KMS-11 (cell line): Measurements from ENCODE around the gene COL25A1.

Experiments
- H2AFZ ChIP-seq: fragments of 200-600 bp; sonication (generic); 2 replicates; pipeline ENCODE4 v1.6.1; 2016; ENCODE audit warnings: antibody characterized with exemption, mixed run types, low read depth
- H3K27ac ChIP-seq: fragments of 200-600 bp; sonication (generic); 2 replicates; pipeline ENCODE4 v1.6.1; 2016; ENCODE audit warnings: mild to moderate bottlenecking, mixed run types
- H3K27me3 ChIP-seq: fragments of 200-600 bp; sonication (generic); 2 replicates; pipeline ENCODE4 v1.6.1; 2017; ENCODE audit warnings: mild to moderate bottlenecking, low read depth, mixed run types, moderate library complexity; ENCODE audit not compliant: insufficient read depth
- H3K36me3 ChIP-seq: fragments of 200-600 bp; sonication (generic); 2 replicates; pipeline ENCODE4 v1.6.1; 2017; ENCODE audit warnings: mild to moderate bottlenecking, mixed run types; ENCODE audit not compliant: insufficient read depth
- H3K4me1 ChIP-seq: fragments of 200-600 bp; sonication (generic); 2 replicates; pipeline ENCODE4 v1.6.1; 2016; ENCODE audit warnings: mild to moderate bottlenecking, low read depth, mixed run types; ENCODE audit not compliant: poor library complexity, severe bottlenecking
- H3K4me2 ChIP-seq: fragments of 200-600 bp; sonication (generic); 2 replicates; pipeline ENCODE4 v1.7.0; 2016; ENCODE audit warnings: mild to moderate bottlenecking, mixed run types
- H3K4me3 ChIP-seq: fragments of 200-600 bp; sonication (generic); IDR thresholded peaks from 2 replicates; pipeline ENCODE4 v1.6.1; 2017; ENCODE audit warnings: low read depth, low read length, mixed read lengths; ENCODE audit not compliant: insufficient read depth
- H3K79me2 ChIP-seq: fragments of 200-600 bp; sonication (generic); 2 replicates; pipeline ENCODE4 v1.6.1; 2016; ENCODE audit warnings: low read depth, mixed run types; ENCODE audit not compliant: insufficient read depth
- H3K9ac ChIP-seq: fragments of 200-600 bp; sonication (generic); 2 replicates; pipeline ENCODE4 v1.6.1; 2016; ENCODE audit warnings: mild to moderate bottlenecking, mixed run types
- H4K20me1 ChIP-seq: fragments of 200-600 bp; sonication (generic); 2 replicates; pipeline ENCODE4 v1.6.1; 2016; ENCODE audit warnings: mild to moderate bottlenecking, mixed run types; ENCODE audit not compliant: insufficient read depth
- CTCF ChIP-seq: fragments of 200-600 bp; sonication (generic); conservative IDR thresholded peaks from 2 replicates; pipeline ENCODE4 v1.6.1; 2017; ENCODE audit warnings: low read depth, mild to moderate bottlenecking, antibody characterized with exemption, low read length, moderate library complexity, mixed read lengths

COL25A1 gene

GRCh38 chr4:109053257-109053656 lies 249.2 kb downstream of the COL25A1 start:
- no peak for TF ChIP-seq CTCF
- Histone ChIP-seq H3K79me2 (no peaks in the 10 kb centered on the region), H3K4me2 (no peak overlapping the region), H3K4me3 (no peak overlapping the region), H4K20me1 (no peaks in the 10 kb centered on the region), H2AFZ (no peak overlapping the region), H3K9ac (no peak overlapping the region), H3K27ac (no peak overlapping the region), H3K36me3 (no peaks in the 10 kb centered on the region), H3K27me3 (no peaks in the 10 kb centered on the region), H3K4me1 (no peaks in the 10 kb centered on the region)

- Histone ChIP-seq H3K36me3 (no peaks in the 10 kb centered on the region), H3K4me1 (no peaks in the 10 kb centered on the region), H3K4me3 (no peak overlapping the region), H2AFZ (no peak overlapping the region), H3K79me2 (no peaks in the 10 kb centered on the region), H3K27me3 (no peaks in the 10 kb centered on the region), H3K27ac (no peak overlapping the region), H3K4me2 (no peak overlapping the region), H3K9ac (no peak overlapping the region), H4K20me1 (no peaks in the 10 kb centered on the region)
- TF ChIP-seq CTCF = no peak
Observed at GRCh38 chr4:109052821-109053220, 249.6 kb downstream of the COL25A1 start.

GRCh38 chr4:109051054-109051453 lies 251.4 kb downstream of the COL25A1 start:
- no peak overlapping the region for H3K9ac ChIP-seq
- no peak overlapping the region for H2AFZ ChIP-seq
- H3K36me3 ChIP-seq = no peaks in the 10 kb centered on the region

GRCh38 chr4:109049926-109050325 lies 252.5 kb downstream of the COL25A1 start:
- no peak for TF ChIP-seq CTCF
- Histone ChIP-seq H3K4me1 (no peaks in the 10 kb centered on the region), H4K20me1 (no peaks in the 10 kb centered on the region), H3K9ac (no peak overlapping the region), H3K4me3 (no peak overlapping the region), H3K27me3 (no peaks in the 10 kb centered on the region), H3K36me3 (no peaks in the 10 kb centered on the region), H3K79me2 (no peaks in the 10 kb centered on the region), H3K4me2 (no peak overlapping the region), H2AFZ (no peak overlapping the region), H3K27ac (no peak overlapping the region)

More at GRCh38 chr4:109051054-109051453, 251.4 kb downstream of the COL25A1 start:
- Histone ChIP-seq H3K27me3 (no peaks in the 10 kb centered on the region), H3K79me2 (no peaks in the 10 kb centered on the region), H4K20me1 (no peaks in the 10 kb centered on the region), H3K4me3 (no peak overlapping the region), H3K27ac (no peak overlapping the region), H3K4me1 (no peaks in the 10 kb centered on the region), H3K4me2 (no peak overlapping the region)
- no peak for TF ChIP-seq CTCF
